ENCODE results near the gene TCERG1L. TPM values are rescaled to one million over a fixed set of nuclear protein-coding genes. Genes with fewer than 3 reads are reported as not detected.

TCERG1L gene
- total and polyA plus RNA-seq, 10 donors: 0.03 to 1.2 (median 0.30) TPM; not detected in 3

DNA sequence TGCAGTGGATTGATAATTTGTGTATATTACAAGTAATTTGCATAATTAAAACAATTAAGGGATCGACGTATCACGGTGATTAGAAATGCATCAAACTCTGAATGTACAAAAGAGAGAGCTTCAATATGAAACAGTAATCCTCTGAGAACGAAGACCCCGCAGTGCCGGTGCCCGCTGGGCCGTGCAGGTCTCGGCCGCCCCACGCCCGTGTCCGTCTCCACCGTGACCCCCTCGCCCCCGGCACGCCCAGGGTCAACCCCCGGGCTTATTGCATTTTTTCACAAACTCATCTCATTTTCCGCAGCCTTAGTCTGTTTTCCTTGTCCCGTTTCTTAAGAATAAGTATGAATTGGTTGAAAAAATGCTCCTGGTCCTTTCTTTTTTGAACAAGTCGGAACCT is 218.6 kb downstream of the TCERG1L start:
- no peak overlapping the region for H3K27ac ChIP-seq
- no peak overlapping the region for H3K4me3 ChIP-seq
- H3K36me3 ChIP-seq: no peaks in the 10 kb centered on the region
- no peaks in the 10 kb centered on the region for H3K27me3 ChIP-seq (replicated peaks in 1 of 7)
- peak; percentile 56 for DNase-seq
- TF ChIP-seq, protein P1, sequence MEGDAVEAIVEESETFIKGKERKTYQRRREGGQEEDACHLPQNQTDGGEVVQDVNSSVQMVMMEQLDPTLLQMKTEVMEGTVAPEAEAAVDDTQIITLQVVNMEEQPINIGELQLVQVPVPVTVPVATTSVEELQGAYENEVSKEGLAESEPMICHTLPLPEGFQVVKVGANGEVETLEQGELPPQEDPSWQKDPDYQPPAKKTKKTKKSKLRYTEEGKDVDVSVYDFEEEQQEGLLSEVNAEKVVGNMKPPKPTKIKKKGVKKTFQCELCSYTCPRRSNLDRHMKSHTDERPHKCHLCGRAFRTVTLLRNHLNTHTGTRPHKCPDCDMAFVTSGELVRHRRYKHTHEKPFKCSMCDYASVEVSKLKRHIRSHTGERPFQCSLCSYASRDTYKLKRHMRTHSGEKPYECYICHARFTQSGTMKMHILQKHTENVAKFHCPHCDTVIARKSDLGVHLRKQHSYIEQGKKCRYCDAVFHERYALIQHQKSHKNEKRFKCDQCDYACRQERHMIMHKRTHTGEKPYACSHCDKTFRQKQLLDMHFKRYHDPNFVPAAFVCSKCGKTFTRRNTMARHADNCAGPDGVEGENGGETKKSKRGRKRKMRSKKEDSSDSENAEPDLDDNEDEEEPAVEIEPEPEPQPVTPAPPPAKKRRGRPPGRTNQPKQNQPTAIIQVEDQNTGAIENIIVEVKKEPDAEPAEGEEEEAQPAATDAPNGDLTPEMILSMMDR (IDR thresholded peaks at IDR 0.05 in 8 of 11, conservative IDR thresholded peaks at IDR 0.05 in 3 of 11): no peak
- TF ChIP-seq POLR2AphosphoS5 (IDR thresholded peaks at IDR 0.05): no peak
- no peak for TF ChIP-seq POLR2A (IDR thresholded peaks at IDR 0.05)
- no peaks in the 10 kb centered on the region for H3K9me3 ChIP-seq
- 95 to 96% (median 95%) methylated on average over 21 of the region's 21 CpGs for WGBS, 5 donors
- intact Hi-C loops (cut with DNase I; ENCODE audit: low total_unique reads): no loop called here
- H3K4me1 ChIP-seq: peaks cover 0 to 22% (median 12%) of the 10 kb centered on the region in 6 donors

DNA sequence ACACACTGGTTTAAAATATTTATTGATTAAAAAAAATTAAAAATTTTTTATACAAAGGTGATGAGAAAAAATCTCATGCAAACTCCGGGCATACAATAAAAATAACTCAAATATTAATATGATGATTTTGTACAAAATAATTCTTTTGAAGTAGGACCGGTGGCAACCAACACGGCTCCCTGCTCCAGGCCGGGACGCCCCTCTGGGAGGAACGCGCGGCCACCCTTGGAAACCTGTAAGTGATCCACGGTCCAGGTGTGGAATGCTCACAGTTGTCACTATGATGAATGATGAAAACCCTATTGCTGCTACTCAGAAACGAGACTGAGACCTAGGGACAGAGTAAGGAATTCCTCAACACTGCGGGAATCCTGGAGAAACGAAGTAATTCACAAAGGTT is 219.1 kb downstream of the TCERG1L start:
- TF ChIP-seq POLR2A (IDR thresholded peaks at IDR 0.05) (no peak), POLR2AphosphoS5 (IDR thresholded peaks at IDR 0.05) (no peak)
- TF ChIP-seq, protein P1 (IDR thresholded peaks at IDR 0.05 in 8 of 11, conservative IDR thresholded peaks at IDR 0.05 in 3 of 11): no peak
- Histone ChIP-seq H3K4me1 (peaks cover 0 to 22% (median 12%) of the 10 kb centered on the region in 6 donors), H3K27ac (no peak overlapping the region), H3K4me3 (no peak overlapping the region), H3K9me3 (no peaks in the 10 kb centered on the region), H3K36me3 (no peaks in the 10 kb centered on the region), H3K27me3 (replicated peaks in 1 of 7) (no peaks in the 10 kb centered on the region)
- DNase-seq: peak; percentile 61
- WGBS, 5 donors: 89 to 94% (median 93%) methylated on average over 12 of the region's 12 CpGs
- intact Hi-C loops (cut with DNase I; ENCODE audit: low total_unique reads): no loop called here

DNA sequence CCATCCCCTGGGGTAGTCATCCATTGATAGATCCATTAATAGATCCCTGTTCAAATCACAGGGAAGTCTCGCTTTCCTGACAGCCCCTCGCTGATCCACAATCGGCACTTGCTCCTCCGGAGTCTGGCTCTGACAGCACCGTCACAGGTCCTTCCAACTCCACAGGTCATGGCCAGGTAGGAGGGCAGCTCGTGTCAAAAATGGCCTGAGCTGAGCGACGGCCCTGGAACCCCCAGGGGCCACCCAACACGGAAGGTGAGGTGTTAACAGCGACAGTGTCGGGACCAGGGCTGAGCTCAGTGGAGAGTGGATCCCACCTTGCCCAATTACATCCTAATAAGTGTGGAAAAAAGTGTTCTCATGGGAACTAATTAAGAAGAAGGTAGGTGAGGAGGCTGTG is 219.8 kb downstream of the TCERG1L start:
- Histone ChIP-seq H3K4me1 (peaks cover 0 to 22% (median 12%) of the 10 kb centered on the region in 6 donors), H3K4me3 (no peak overlapping the region), H3K27me3 (replicated peaks in 1 of 7) (no peaks in the 10 kb centered on the region), H3K27ac (no peak overlapping the region), H3K9me3 (no peaks in the 10 kb centered on the region), H3K36me3 (no peaks in the 10 kb centered on the region)
- intact Hi-C loops (cut with DNase I; ENCODE audit: low total_unique reads): no loop called here
- TF ChIP-seq POLR2AphosphoS5 (IDR thresholded peaks at IDR 0.05) (no peak), POLR2A (IDR thresholded peaks at IDR 0.05) (no peak)
- TF ChIP-seq, protein P1 (IDR thresholded peaks at IDR 0.05 in 8 of 11, conservative IDR thresholded peaks at IDR 0.05 in 3 of 11): no peak
- DNase-seq: peak; percentile 69
- WGBS, 5 donors: 91 to 96% (median 93%) methylated on average over 11 of the region's 11 CpGs

DNA sequence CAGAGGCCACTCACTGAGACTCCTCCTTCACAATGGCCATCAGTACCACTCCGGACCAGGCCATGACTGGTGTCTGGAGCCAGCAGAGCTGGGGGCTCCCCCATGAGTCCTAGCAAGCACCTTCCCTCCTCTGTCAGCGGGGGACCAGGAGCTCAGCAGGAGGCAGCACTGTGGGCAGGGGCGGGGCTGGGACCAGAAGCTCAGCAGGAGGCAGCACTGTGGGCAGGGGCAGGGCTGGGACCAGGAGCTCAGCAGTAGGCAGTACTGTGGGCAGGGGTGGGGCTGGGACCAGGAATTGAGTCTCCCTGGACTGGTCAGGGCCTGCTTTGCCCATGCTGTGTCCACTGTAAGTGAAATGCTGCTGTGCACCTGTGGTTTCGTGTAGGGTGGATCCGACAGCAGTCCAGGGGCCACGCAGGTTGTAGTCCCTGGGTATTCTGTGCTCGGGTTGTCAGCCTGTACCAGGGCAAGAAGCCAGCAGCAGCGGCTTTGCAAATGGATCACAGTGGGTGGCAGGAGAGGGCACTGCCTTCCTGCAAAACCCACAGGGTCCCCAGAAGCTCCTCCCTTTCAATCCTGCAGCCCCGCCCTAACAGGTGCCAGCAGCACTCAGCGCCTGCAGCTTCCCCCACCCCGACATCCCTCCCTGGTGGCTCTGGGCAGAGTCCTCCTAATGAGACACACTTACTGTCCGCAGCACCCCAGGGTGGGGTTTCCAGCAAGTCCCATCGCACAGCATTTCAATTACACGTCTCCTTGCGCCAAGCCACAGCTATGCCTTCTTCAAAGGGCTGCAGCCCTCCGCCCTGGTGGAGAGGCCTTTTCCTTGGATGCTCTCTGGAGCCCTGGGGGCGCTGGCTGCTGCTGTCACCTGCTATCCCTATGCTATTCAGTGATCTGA is 220.5 kb downstream of the TCERG1L start:
- 72 to 88% (median 86%) methylated on average over 15 to 17 of the region's 17 CpGs for WGBS, 5 donors
- Histone ChIP-seq H3K4me1 (peaks cover 0 to 22% (median 12%) of the 10 kb centered on the region in 6 donors), H3K27me3 (replicated peaks in 1 of 7) (no peaks in the 10 kb centered on the region), H3K9me3 (no peaks in the 10 kb centered on the region), H3K27ac (no peak overlapping the region), H3K36me3 (no peaks in the 10 kb centered on the region), H3K4me3 (no peak overlapping the region)
- no peak for DNase-seq
- intact Hi-C loops (cut with DNase I; ENCODE audit: low total_unique reads): no loop called here
- TF ChIP-seq, protein P1 (IDR thresholded peaks at IDR 0.05 in 8 of 11, conservative IDR thresholded peaks at IDR 0.05 in 3 of 11): no peak
- TF ChIP-seq POLR2A (IDR thresholded peaks at IDR 0.05): no peak
- no peak for TF ChIP-seq POLR2AphosphoS5 (IDR thresholded peaks at IDR 0.05)
